B cell (primary cell): ENCODE measurements around the gene PARP8. TPM values are rescaled to one million over a fixed set of nuclear protein-coding genes. Genes with fewer than 3 reads are reported as not detected.

Source experiments
- ATAC-seq: fragments of 200-7000 bp; cut with Tn5 transposase; one replicate; pipeline ENCODE4 v1.10.0; 2021; ENCODE audit warnings: low read depth, mild to moderate bottlenecking, moderate number of reproducible peaks, moderate library complexity
- CTCF ChIA-PET: fragments of 350-600 bp; sonication (Branson Sonifier 250); formaldehyde crosslinking; loops from one replicate; lab custom pipeline; 2021; ENCODE audit warnings: antibody characterized with exemption, inconsistent platforms; lab: Charles Lee
- POLR2A ChIA-PET: fragments of 350-600 bp; sonication (Branson Sonifier 250); formaldehyde crosslinking; loops from one replicate; lab custom pipeline; 2021; ENCODE audit warnings: antibody characterized with exemption; lab: Charles Lee
- DNase-seq: peaks from one replicate; pipeline ENCODE4 v3.0.0; 2013
- H2AFZ ChIP-seq: 2 replicates; pipeline ENCODE4 v1.6.1; 2012; ENCODE audit warnings: mild to moderate bottlenecking, low read depth, low read length; ENCODE audit not compliant: insufficient read depth, poor library complexity, severe bottlenecking
- H3K27ac ChIP-seq, 2 donors: 1 replicate in 1 of 2; 2 replicates in 1 of 2; pipeline ENCODE4 v1.5.1; 2012 to 2013; ENCODE audit warnings: low read length in 2 of 2, mild to moderate bottlenecking in 2 of 2, moderate library complexity in 1 of 2
- H3K27me3 ChIP-seq, 4 experiments: fragments of 200-600 bp in 1 of 4; sonication (generic) in 1 of 4; replicated peaks in 1 of 4; 1 replicate in 2 of 4; 2 replicates in 2 of 4; pipeline versions ENCODE4 v1.6.1 to v1.7.0; 2013 to 2016; ENCODE audit warnings: low read length in 3 of 4, mild to moderate bottlenecking in 2 of 4, mixed read lengths in 1 of 4, moderate library complexity in 1 of 4; ENCODE audit not compliant: insufficient read depth in 4 of 4, control insufficient read depth in 3 of 4; ENCODE audit errors: control extremely low read depth in 1 of 4
- H3K36me3 ChIP-seq, 2 experiments: replicated peaks in 1 of 2; 1 replicate in 1 of 2; 2 replicates in 1 of 2; pipeline versions ENCODE4 v1.6.1 to v1.7.1; 2013; ENCODE audit warnings: low read length in 1 of 2; ENCODE audit not compliant: insufficient read depth in 2 of 2, control insufficient read depth in 1 of 2; ENCODE audit errors: control extremely low read depth in 1 of 2, extremely low read depth in 1 of 2
- H3K4me1 ChIP-seq, 2 donors: fragments of 200-600 bp in 1 of 2; sonication (generic) in 1 of 2; 1 replicate in 1 of 2; 2 replicates in 1 of 2; pipeline versions ENCODE4 v1.5.1 to v1.6.1; 2013 to 2017; ENCODE audit warnings: low read length in 2 of 2; ENCODE audit not compliant: control insufficient read depth in 2 of 2, insufficient read depth in 2 of 2
- H3K4me2 ChIP-seq: replicated peaks from 2 replicates; pipeline ENCODE3; 2012; ENCODE audit warnings: mild to moderate bottlenecking, low read depth, low read length; ENCODE audit not compliant: poor library complexity, severe bottlenecking
- H3K4me3 ChIP-seq, 5 experiments: fragments of 200-600 bp in 1 of 5; sonication (generic) in 1 of 5; 1 replicate in 3 of 5; 2 replicates in 2 of 5; pipeline versions ENCODE4 v1.5.1 to v1.7.0; 2011 to 2016; ENCODE audit warnings: low read length in 4 of 5, mild to moderate bottlenecking in 4 of 5, low read depth in 2 of 5, control low read depth in 1 of 5, moderate library complexity in 1 of 5; ENCODE audit not compliant: insufficient read depth in 1 of 5; ENCODE audit errors: control extremely low read depth in 1 of 5, extremely low read depth in 1 of 5
- H3K79me2 ChIP-seq: fragments of 200-600 bp; sonication (generic); one replicate; pipeline ENCODE4 v1.6.0; 2016; ENCODE audit warnings: low read length; ENCODE audit not compliant: control insufficient read depth, insufficient read depth
- H3K9ac ChIP-seq: fragments of 200-600 bp; sonication (generic); 2 replicates; pipeline ENCODE4 v1.6.1; 2017; ENCODE audit warnings: mild to moderate bottlenecking, low read length, moderate library complexity
- H3K9me3 ChIP-seq, 3 donors: one replicate each; pipeline versions ENCODE4 v1.6.1 to v1.7.1; 2013; ENCODE audit warnings: low read length in 2 of 3; ENCODE audit not compliant: control insufficient read depth in 2 of 3, insufficient read depth in 1 of 3; ENCODE audit errors: control extremely low read depth in 1 of 3
- H4K20me1 ChIP-seq: 2 replicates; pipeline ENCODE4 v1.6.0; 2012; ENCODE audit warnings: mild to moderate bottlenecking, low read length; ENCODE audit not compliant: insufficient read depth, control insufficient read depth, poor library complexity, severe bottlenecking
- H3K27ac Mint-ChIP-seq: one replicate; pipeline ENCODE4 v1.8.0; 2021; ENCODE audit warnings: mixed read lengths
- H3K27me3 Mint-ChIP-seq: one replicate; pipeline ENCODE4 v1.8.0; 2021; ENCODE audit warnings: mixed read lengths
- H3K4me1 Mint-ChIP-seq: one replicate; pipeline ENCODE4 v1.8.0; 2021; ENCODE audit warnings: mixed read lengths
- H3K4me3 Mint-ChIP-seq: one replicate; pipeline ENCODE4 v1.8.0; 2021; ENCODE audit warnings: mixed read lengths
- H3K9me3 Mint-ChIP-seq: one replicate; pipeline ENCODE4 v1.8.0; 2022; ENCODE audit warnings: mixed read lengths; ENCODE audit not compliant: insufficient read depth
- EZH2 ChIP-seq: IDR thresholded peaks from 2 replicates; pipeline ENCODE4 v1.6.1; 2012; ENCODE audit warnings: borderline replicate concordance, low read depth, mild to moderate bottlenecking, moderate library complexity, low read length; ENCODE audit not compliant: insufficient read depth, poor library complexity, severe bottlenecking
- WGBS: methylation state at CpG from one replicate; pipeline ENCODE4 v1.1.5; 2013; ENCODE audit warnings: missing lambda C conversion rate; ENCODE audit not compliant: insufficient coverage; 5-methylcytosine and 5-hydroxymethylcytosine counted together
- intact Hi-C: fragments of 100-400 bp; cut with micrococcal nuclease; formaldehyde crosslinking; loops from one replicate; pipeline ENCODE4 v1.10.0; 2022
- polyA minus RNA-seq: library from RNA; depleted of rRNA, polyadenylated mRNA; stranded (reverse); fragments of >200 nt; gene quantifications from 2 replicates; pipeline ENCODE4 v1.2.3, GENCODE V29; 2012
- polyA plus RNA-seq: library from polyadenylated mRNA; depleted of rRNA; stranded (reverse); fragments of >200 nt; gene quantifications from 2 replicates; pipeline ENCODE4 v1.2.3, GENCODE V29; 2012
- total RNA-seq, 2 donors: library from RNA; stranded (reverse); fragments of 120-200 nt in 1 of 2; gene quantifications; 1 replicate in 1 of 2; 2 replicates in 1 of 2; pipeline versions ENCODE4 v1.2.3 to v1.2.4, GENCODE V29; 2013 to 2022
- TF ChIP-seq, protein P1 (sequence below): fragments of 200-600 bp; IDR thresholded peaks from one replicate; pipeline ENCODE4 v1.8.0; 2022; ENCODE audit warnings: antibody characterized with exemption, mild to moderate bottlenecking

The PARP8 gene, protein sequence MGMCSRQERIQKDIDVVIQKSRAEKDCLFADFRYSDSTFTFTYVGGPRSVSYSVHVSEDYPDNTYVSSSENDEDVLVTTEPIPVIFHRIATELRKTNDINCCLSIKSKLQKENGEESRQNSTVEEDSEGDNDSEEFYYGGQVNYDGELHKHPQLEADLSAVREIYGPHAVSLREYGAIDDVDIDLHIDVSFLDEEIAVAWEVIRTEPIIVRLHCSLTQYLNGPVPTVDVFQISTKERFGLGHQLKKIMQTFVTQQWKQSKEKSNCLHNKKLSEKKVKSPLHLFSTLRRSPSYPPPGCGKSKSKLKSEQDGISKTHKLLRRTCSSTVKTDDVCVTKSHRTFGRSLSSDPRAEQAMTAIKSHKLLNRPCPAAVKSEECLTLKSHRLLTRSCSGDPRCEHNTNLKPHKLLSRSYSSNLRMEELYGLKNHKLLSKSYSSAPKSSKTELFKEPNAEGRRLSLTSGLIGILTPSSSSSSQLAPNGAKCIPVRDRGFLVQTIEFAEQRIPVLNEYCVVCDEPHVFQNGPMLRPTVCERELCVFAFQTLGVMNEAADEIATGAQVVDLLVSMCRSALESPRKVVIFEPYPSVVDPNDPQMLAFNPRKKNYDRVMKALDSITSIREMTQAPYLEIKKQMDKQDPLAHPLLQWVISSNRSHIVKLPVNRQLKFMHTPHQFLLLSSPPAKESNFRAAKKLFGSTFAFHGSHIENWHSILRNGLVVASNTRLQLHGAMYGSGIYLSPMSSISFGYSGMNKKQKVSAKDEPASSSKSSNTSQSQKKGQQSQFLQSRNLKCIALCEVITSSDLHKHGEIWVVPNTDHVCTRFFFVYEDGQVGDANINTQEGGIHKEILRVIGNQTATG
- 82.3 and 83.6 TPM in 2 replicates for total RNA-seq
- 72.6 TPM for total RNA-seq (2013)
- polyA plus RNA-seq: 36.2 and 46.7 TPM in 2 replicates
- 61.8 and 90.4 TPM in 2 replicates for polyA minus RNA-seq

DNA sequence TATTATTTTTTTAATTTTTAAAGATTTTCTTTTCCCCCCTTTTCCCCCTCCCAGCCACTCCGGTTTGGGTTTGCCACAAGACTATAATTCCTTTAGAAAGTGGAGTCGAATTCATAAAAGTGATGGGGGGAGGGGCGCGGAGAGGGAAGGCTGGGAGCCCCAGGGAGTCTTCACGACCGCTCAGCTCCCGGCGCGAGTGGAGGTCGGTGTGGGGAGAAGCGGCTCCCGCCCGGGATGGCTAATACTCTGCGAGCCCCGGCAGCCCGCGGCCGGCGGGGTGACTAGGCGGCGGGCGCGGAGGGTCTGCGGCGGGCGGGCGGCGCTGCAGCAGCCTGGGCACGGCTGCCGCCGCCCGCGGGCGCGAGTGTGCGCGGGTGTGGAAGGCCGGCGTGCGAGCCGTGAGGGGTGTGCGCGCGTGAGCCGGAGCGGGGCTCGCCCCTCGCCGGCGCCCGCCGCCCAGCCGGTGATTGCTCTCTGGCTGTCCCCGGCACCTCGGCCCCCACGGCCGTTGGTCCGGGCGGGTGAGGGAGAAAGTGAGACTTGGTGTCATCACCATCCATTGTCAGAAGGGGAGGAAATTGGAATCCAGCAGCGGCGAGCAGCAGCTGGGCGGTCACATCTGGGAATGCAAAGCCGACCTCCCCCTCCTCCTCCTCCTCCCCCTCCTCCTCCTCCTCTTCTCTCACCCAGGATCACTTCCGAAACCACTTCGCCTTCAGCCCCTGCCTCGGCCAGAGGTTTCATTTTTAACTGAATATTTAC is at the start of gene PARP8:
TSS of gene PARP8 (plus strand) at position 377 of the 762 bp plus-strand sequence. CDS start 459 bp downstream, outside the sequence.
- Histone ChIP-seq H3K9ac (peak within 1 kb of the TSS; percentile 99), H3K36me3 (no peaks in the 10 kb centered on the region), H3K4me1 (peaks cover 19 to 20% of the 10 kb centered on the region in 2 donors), H3K9me3 (peaks cover 0 to 4% (median 0%) of the 10 kb centered on the region in 3 donors), H3K27me3 (no peaks in the 10 kb centered on the region), H3K4me2 (peak within 1 kb of the TSS; percentile 83), H3K4me3 (peak within 1 kb of the TSS; percentile 68 to 99 (median 98)), H2AFZ (peak within 1 kb of the TSS; percentile 63), H3K79me2 (peaks cover 35% of the 10 kb centered on the region), H4K20me1 (no peaks in the 10 kb centered on the region), H3K27ac (peak within 1 kb of the TSS; percentile 99)
- TF ChIP-seq, protein P1, sequence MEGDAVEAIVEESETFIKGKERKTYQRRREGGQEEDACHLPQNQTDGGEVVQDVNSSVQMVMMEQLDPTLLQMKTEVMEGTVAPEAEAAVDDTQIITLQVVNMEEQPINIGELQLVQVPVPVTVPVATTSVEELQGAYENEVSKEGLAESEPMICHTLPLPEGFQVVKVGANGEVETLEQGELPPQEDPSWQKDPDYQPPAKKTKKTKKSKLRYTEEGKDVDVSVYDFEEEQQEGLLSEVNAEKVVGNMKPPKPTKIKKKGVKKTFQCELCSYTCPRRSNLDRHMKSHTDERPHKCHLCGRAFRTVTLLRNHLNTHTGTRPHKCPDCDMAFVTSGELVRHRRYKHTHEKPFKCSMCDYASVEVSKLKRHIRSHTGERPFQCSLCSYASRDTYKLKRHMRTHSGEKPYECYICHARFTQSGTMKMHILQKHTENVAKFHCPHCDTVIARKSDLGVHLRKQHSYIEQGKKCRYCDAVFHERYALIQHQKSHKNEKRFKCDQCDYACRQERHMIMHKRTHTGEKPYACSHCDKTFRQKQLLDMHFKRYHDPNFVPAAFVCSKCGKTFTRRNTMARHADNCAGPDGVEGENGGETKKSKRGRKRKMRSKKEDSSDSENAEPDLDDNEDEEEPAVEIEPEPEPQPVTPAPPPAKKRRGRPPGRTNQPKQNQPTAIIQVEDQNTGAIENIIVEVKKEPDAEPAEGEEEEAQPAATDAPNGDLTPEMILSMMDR: no peak
- no peak for TF ChIP-seq EZH2
- ChIA-PET POLR2A (interaction anchor here (1.7 to 2.3 kb wide), 2 partner anchors 221 to 225 kb away, joined by 6 to 19 read pairs; partner anchors contain the start of gene EMB), CTCF (interaction anchor here (0.6 to 1.0 kb wide), 4 partner anchors 9 to 240 kb away, joined by 3 to 6 read pairs (median 3); partner anchors contain the start of gene EMB)
- H3K27ac Mint-ChIP-seq: peak within 1 kb of the TSS; percentile 99
- intact Hi-C loops: loop anchor here (1.0 to 10.0 kb wide), 6 partner anchors 44 to 252 kb away; partner anchors contain the start of gene EMB
- H3K4me1 Mint-ChIP-seq: peaks cover 36% of the 10 kb centered on the region
- H3K9me3 Mint-ChIP-seq: no peaks in the 10 kb centered on the region
- WGBS: under 1% methylated on average over 51 of the region's 66 CpGs
- H3K4me3 Mint-ChIP-seq: peak within 1 kb of the TSS; percentile 99
- ATAC-seq: peak; percentile 56
- peak; percentile 78 for DNase-seq
- no peaks in the 10 kb centered on the region for H3K27me3 Mint-ChIP-seq
